ENCODE measurements around the gene FHOD3. TPM values are rescaled to one million over a fixed set of nuclear protein-coding genes. Genes with fewer than 3 reads are reported as not detected.

The FHOD3 gene
- total RNA-seq, 1 donor from 2014 or later = 346 TPM

DNA sequence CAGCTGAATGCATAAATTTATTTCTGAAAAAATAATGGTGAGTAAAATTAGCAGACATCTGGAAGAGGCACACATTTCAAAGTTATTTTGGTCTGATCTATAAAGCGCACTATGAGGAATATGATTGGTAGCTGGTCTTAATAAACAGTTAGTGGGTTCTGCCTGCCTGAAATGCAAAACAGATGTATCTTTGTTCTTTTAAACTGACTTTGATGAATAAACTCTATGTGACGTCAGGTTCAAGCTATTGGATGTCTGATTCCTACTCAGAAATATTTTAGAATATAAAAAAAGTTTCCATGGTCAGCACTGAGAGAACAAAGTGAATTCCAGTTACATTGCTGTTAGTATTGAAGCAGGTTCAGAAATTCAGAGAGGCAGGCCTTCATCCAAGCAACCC is 394.9 kb downstream of the FHOD3 start:
- DNase-seq = no peak
- intact Hi-C loops (cut with micrococcal nuclease) = no loop called here
- H3K4me1 ChIP-seq = peaks cover 10% of the 10 kb centered on the region
- no peak overlapping the region for H3K4me3 ChIP-seq
- peaks cover 14% of the 10 kb centered on the region for H3K36me3 ChIP-seq
- H3K27ac ChIP-seq (replicated peaks) = no peak overlapping the region
- H3K9me3 ChIP-seq (replicated peaks) = no peaks in the 10 kb centered on the region
- TF ChIP-seq, protein P1, sequence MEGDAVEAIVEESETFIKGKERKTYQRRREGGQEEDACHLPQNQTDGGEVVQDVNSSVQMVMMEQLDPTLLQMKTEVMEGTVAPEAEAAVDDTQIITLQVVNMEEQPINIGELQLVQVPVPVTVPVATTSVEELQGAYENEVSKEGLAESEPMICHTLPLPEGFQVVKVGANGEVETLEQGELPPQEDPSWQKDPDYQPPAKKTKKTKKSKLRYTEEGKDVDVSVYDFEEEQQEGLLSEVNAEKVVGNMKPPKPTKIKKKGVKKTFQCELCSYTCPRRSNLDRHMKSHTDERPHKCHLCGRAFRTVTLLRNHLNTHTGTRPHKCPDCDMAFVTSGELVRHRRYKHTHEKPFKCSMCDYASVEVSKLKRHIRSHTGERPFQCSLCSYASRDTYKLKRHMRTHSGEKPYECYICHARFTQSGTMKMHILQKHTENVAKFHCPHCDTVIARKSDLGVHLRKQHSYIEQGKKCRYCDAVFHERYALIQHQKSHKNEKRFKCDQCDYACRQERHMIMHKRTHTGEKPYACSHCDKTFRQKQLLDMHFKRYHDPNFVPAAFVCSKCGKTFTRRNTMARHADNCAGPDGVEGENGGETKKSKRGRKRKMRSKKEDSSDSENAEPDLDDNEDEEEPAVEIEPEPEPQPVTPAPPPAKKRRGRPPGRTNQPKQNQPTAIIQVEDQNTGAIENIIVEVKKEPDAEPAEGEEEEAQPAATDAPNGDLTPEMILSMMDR (IDR thresholded peaks at IDR 0.05; ENCODE audit: borderline replicate concordance) = no peak
- no peaks in the 10 kb centered on the region for H3K27me3 ChIP-seq (ENCODE audit: low read depth)

DNA sequence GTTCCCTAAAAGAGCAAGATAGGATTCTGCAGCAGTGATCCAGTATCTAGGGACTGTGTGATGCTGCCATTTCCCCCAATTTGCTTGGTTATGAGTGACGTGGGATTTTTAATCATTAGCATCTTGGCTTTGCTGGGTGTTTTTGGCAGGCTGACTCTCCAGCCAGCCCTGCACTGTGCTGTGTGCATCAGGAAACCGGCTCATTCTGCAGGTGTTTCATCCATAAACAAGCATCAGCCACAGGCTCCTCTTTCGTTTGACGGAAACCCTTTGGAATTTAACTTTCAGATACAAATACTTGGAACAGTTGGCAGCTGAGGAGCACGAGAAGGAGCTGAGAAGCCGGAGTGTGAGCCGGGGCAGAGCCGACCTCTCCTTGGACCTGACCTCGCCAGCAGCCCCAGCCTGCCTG is 395.4 kb downstream of the FHOD3 start:
- no peak overlapping the region for H3K27ac ChIP-seq (replicated peaks)
- no peak overlapping the region for H3K4me3 ChIP-seq
- TF ChIP-seq, protein P1 (IDR thresholded peaks at IDR 0.05; ENCODE audit: borderline replicate concordance) = no peak
- no peaks in the 10 kb centered on the region for H3K27me3 ChIP-seq (ENCODE audit: low read depth)
- intact Hi-C loops (cut with micrococcal nuclease) = no loop called here
- H3K36me3 ChIP-seq = peaks cover 14% of the 10 kb centered on the region
- no peak for DNase-seq
- no peaks in the 10 kb centered on the region for H3K9me3 ChIP-seq (replicated peaks)
- H3K4me1 ChIP-seq = peaks cover 10% of the 10 kb centered on the region

DNA sequence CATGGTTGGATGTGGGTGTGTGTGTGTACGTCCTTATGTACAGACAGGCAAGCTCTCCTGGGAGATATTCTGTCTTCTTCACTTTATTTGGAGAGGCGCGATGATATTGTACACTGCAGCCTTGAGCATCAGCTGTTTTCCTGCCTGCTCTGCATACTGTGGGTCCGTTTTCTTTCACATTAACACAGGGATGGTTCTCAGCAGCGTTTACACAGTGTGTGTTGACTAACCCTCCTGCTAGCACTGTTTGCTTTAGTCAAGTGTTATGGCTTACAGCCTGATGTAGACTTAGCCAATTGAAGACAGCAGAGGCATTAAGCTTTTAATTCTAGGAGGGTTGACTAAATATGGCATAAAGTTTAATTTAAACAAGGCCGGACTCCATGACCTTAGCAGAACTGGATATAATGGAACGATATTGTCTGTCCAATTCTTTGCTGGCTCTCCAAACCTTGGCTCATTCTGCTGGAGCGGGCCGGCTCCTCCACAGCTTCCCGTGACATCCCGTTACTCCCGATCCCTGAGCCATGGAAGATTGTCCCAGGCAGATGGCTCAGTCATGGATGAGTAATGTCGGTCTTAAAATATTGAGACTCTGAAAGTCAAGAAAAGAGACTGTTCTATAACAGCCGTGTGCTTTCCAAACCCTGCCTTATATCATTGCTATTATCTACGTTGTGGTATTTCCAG is 396.6 kb downstream of the FHOD3 start:
- Histone ChIP-seq H3K4me3 (no peak overlapping the region), H3K27ac (replicated peaks) (no peak overlapping the region), H3K36me3 (peaks cover 14% of the 10 kb centered on the region), H3K4me1 (peaks cover 7% of the 10 kb centered on the region), H3K9me3 (replicated peaks) (no peaks in the 10 kb centered on the region), H3K27me3 (ENCODE audit: low read depth) (no peaks in the 10 kb centered on the region)
- TF ChIP-seq, protein P1 (IDR thresholded peaks at IDR 0.05; ENCODE audit: borderline replicate concordance) = no peak
- no peak for DNase-seq
- intact Hi-C loops (cut with micrococcal nuclease) = no loop called here

DNA sequence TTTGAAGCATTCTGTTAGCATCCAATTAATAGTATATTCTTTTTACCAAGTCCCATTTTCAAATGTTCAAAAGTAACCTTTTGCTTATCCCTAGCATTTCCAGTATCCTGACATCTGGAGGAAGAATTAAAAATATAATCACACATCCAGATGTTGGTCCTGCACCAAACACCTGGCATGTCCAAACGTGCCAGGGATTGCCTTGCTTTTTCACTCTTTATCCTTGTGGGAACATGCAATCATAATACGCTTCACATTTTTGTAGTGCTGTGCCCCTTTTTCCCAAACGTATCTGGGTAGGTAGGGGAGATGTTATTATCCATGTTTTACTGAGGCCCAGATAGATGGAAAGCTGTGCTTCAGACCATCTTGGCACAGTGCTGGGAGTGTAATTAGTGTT is 398.3 kb downstream of the FHOD3 start:
- Histone ChIP-seq H3K4me3 (no peak overlapping the region), H3K27me3 (ENCODE audit: low read depth) (no peaks in the 10 kb centered on the region), H3K9me3 (replicated peaks) (no peaks in the 10 kb centered on the region), H3K4me1 (no peaks in the 10 kb centered on the region), H3K27ac (replicated peaks) (no peak overlapping the region), H3K36me3 (peaks cover 14% of the 10 kb centered on the region)
- TF ChIP-seq, protein P1 (IDR thresholded peaks at IDR 0.05; ENCODE audit: borderline replicate concordance) = no peak
- DNase-seq = no peak
- intact Hi-C loops (cut with micrococcal nuclease) = no loop called here

DNA sequence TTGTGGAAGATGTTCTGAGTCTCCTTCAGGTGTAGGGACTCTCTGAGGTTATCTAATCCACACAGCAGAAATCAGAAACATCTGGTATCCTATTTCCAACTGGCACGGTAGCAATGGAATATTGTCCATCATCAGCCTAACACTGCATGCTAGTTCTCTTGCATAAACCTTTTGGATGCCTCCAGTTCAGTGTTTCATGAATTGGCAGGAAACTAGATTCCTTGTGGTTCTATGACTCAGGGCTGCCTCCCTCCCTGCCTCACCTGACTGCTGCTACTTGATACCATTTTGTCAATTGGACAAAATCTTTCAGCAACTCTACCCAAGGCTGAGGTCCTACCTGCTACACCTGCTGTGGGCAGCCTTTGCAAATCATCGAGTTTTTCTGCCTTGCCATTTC is 400.4 kb downstream of the FHOD3 start:
- Histone ChIP-seq H3K4me3 (no peak overlapping the region), H3K4me1 (peaks cover 12% of the 10 kb centered on the region), H3K27ac (replicated peaks) (no peak overlapping the region), H3K9me3 (replicated peaks) (no peaks in the 10 kb centered on the region), H3K27me3 (ENCODE audit: low read depth) (no peaks in the 10 kb centered on the region), H3K36me3 (peaks cover 6% of the 10 kb centered on the region)
- intact Hi-C loops (cut with micrococcal nuclease) = no loop called here
- TF ChIP-seq, protein P1 (IDR thresholded peaks at IDR 0.05; ENCODE audit: borderline replicate concordance) = no peak
- no peak for DNase-seq

All from left ventricle myocardium inferior (tissue), 1 donor.